Tibial nerve (tissue), 4 donors: ENCODE data around the gene KIAA1217. TPM values are rescaled to one million over a fixed set of nuclear protein-coding genes. Genes with fewer than 3 reads are reported as not detected.
A peak's percentile ranks its signal among the peaks of the same experiment; 100 is the strongest.

Experiments used
- DNase-seq, 2 donors: peaks; one replicate each; pipeline ENCODE4 v3.0.0-alpha.2; 2019; ENCODE audit warnings: low spot score in 2 of 2
- H3K27ac ChIP-seq, 4 donors: fragments of 200-600 bp; sonication (generic) in 3 of 4; one replicate each; pipeline ENCODE4 v1.5.1; 2017 to 2019; ENCODE audit warnings: mild to moderate bottlenecking in 1 of 4
- H3K27me3 ChIP-seq, 2 donors: fragments of 200-600 bp; sonication (generic) in 1 of 2; one replicate each; pipeline versions ENCODE4 v1.5.1 to v1.6.0; 2017 to 2019
- H3K36me3 ChIP-seq, 3 donors: fragments of 200-600 bp; sonication (generic); one replicate each; pipeline ENCODE4 v1.5.1; 2018 to 2019
- H3K4me1 ChIP-seq, 4 donors: fragments of 200-600 bp; sonication (generic) in 3 of 4; one replicate each; pipeline ENCODE4 v1.5.1; 2017 to 2019
- H3K4me3 ChIP-seq, 4 donors: fragments of 200-600 bp; sonication (generic) in 3 of 4; one replicate each; pipeline ENCODE4 v1.5.1; 2017 to 2019; ENCODE audit warnings: mild to moderate bottlenecking in 1 of 4, moderate library complexity in 1 of 4
- H3K9me3 ChIP-seq, 4 donors: fragments of 200-600 bp; sonication (generic) in 3 of 4; one replicate each; pipeline ENCODE4 v1.5.1; 2017 to 2019
- EP300 ChIP-seq, 2 donors: sonication (generic); formaldehyde crosslinking; IDR thresholded peaks; one replicate each; pipeline ENCODE4 v1.6.1; 2017; ENCODE audit warnings: antibody characterized with exemption in 2 of 2, mild to moderate bottlenecking in 1 of 2
- POLR2A ChIP-seq, 2 donors: fragments of 450-650 bp; IDR thresholded peaks; one replicate each; pipeline ENCODE4 v1.6.1; 2017; ENCODE audit warnings: antibody characterized with exemption in 2 of 2, mild to moderate bottlenecking in 2 of 2, moderate library complexity in 2 of 2
- WGBS, 2 donors: methylation state at CpG; one replicate each; pipeline ENCODE4 v1.1.5; 2018; 5-methylcytosine and 5-hydroxymethylcytosine counted together
- total RNA-seq, 4 donors: library from RNA; depleted of rRNA; stranded (reverse); fragments of >200 nt; gene quantifications; one replicate each; pipeline ENCODE4 v1.1.0, GENCODE V29; 2016
- TF ChIP-seq, protein P1 (sequence below), 5 experiments: fragments of 200-600 bp in 3 of 5; fragments of 450-650 bp in 2 of 5; sonication (generic) in 3 of 5; IDR thresholded peaks; one replicate each; pipeline ENCODE4 v1.5.1; 2016 to 2019; ENCODE audit warnings: antibody characterized with exemption in 5 of 5, mild to moderate bottlenecking in 3 of 5, moderate library complexity in 2 of 5

KIAA1217 gene
- total RNA-seq, 4 donors from 2014 or later: 38.5 to 88.1 (median 58.3) TPM

DNA sequence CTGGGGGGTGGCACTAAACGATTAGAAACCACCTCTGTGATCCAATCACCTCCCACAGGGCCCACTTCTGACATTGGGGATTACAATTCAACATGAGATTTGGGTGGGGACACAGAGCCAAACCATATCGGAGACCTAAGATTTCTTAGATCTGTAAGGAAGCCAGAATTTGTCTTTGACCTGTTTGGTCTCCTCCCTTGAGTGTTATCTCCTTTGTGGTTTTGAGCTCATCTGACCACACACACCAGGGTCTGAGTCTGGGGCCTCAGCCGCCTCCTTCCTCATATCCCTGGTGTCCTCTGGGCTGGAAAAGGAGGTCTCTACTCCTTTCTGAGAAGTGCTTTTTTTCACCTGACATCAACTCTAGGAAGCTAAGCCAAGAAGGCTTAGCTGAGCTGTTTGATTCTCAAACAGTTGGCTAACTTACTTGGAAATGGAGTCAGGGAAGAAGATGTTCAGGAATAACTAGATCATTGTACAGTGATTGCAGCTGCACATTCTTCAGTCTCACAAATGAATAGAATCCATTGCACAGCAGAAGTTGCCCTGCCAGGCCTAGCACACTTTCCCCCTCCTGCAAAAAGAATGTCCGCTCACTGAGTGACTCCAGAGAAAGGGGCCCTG lies 347.3 kb downstream of the KIAA1217 start:
- no peak for DNase-seq
- H3K4me1 ChIP-seq: peaks cover 0 to 13% (median 0%) of the 10 kb centered on the region in 4 donors
- WGBS, 2 donors: 65 to 71% methylated on average over 4 of the region's 4 CpGs
- no peak overlapping the region for H3K27ac ChIP-seq
- no peak overlapping the region for H3K4me3 ChIP-seq
- H3K36me3 ChIP-seq: no peaks in the 10 kb centered on the region
- no peaks in the 10 kb centered on the region for H3K27me3 ChIP-seq
- H3K9me3 ChIP-seq: peaks cover 0 to 4% (median 0%) of the 10 kb centered on the region in 4 donors
- TF ChIP-seq, protein P1, sequence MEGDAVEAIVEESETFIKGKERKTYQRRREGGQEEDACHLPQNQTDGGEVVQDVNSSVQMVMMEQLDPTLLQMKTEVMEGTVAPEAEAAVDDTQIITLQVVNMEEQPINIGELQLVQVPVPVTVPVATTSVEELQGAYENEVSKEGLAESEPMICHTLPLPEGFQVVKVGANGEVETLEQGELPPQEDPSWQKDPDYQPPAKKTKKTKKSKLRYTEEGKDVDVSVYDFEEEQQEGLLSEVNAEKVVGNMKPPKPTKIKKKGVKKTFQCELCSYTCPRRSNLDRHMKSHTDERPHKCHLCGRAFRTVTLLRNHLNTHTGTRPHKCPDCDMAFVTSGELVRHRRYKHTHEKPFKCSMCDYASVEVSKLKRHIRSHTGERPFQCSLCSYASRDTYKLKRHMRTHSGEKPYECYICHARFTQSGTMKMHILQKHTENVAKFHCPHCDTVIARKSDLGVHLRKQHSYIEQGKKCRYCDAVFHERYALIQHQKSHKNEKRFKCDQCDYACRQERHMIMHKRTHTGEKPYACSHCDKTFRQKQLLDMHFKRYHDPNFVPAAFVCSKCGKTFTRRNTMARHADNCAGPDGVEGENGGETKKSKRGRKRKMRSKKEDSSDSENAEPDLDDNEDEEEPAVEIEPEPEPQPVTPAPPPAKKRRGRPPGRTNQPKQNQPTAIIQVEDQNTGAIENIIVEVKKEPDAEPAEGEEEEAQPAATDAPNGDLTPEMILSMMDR (IDR thresholded peaks at IDR 0.05): no peak
- no peak for TF ChIP-seq EP300 (IDR thresholded peaks at IDR 0.05)
- no peak for TF ChIP-seq POLR2A (IDR thresholded peaks at IDR 0.05)

DNA sequence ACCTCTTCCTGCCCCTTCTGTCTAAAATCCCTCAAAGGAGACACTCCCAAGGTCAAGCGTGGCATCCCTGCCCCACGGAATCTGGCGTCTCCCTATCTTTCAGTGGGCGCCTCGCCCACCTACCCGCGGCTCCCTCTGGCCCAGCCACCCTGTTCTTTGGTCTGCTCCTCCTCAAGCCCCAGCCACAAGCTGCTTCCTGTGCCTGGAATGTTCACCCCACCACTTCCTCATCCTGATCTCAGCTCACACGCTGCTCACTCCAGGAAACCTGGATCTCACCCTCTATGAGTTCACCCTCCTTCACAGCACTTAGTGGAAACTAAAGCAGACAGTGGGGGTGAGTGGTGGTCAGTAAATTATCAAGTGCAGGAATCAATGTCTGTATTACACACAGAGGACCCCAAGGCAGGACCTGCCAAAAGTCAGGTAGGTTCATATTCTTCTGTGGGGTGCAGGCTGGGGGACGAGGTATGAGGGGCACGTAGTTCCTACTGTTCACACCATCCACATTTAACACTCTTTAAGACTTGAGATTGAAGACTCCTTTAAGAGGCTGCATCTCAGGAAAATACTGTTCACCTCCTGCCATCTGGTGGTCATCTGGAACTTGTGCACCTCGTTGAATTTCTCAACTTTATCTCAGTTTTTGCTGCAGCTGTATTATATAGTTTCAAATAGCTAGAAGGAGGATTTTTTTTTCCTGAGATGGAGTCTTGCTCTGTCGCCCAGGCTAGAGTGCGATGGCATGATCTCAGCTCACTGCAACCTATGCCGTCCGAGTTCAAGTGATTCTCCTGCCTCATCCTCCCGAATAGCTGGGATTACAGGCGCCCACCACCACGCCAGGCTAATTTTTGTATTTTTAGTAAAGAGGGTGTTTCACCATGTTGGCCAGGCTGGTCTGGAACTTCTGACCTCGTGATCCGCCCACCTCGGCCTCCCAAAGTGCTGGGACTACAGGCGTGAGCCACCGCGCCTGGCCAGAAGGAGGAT lies 348.1 kb downstream of the KIAA1217 start:
- TF ChIP-seq EP300 (IDR thresholded peaks at IDR 0.05) (no peak), POLR2A (IDR thresholded peaks at IDR 0.05) (no peak)
- TF ChIP-seq, protein P1 (IDR thresholded peaks at IDR 0.05): peak; percentile 46 to 71 (median 64)
- H3K36me3 ChIP-seq: no peaks in the 10 kb centered on the region
- no peaks in the 10 kb centered on the region for H3K27me3 ChIP-seq
- 54% methylated on average over 24 of the region's 24 CpGs for WGBS, 2 donors
- H3K4me1 ChIP-seq: peaks cover 0 to 13% (median 0%) of the 10 kb centered on the region in 4 donors
- H3K9me3 ChIP-seq: peaks cover 0 to 4% (median 0%) of the 10 kb centered on the region in 4 donors
- no peak overlapping the region for H3K4me3 ChIP-seq
- DNase-seq: no peak
- H3K27ac ChIP-seq: no peak overlapping the region

DNA sequence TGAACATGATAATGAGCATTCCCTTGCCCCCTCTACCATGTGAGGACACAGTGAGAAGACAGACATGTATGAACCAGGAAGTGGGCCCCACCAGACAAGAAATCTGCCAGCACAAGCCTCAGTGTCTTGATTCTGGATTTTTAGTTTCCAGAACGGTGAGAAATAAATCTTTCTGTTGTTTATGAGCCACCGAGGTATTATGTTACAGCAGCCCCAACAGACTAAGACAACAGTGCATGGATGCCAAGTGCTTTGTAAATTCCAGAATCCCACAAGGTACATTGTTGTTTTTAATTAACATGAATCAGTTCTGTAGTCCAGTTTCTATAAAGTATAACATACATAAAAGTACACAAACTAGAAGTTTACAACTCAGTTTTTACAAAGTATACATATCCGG lies 352.5 kb downstream of the KIAA1217 start:
- TF ChIP-seq EP300 (IDR thresholded peaks at IDR 0.05) (no peak), POLR2A (IDR thresholded peaks at IDR 0.05) (no peak)
- Histone ChIP-seq H3K27me3 (no peaks in the 10 kb centered on the region), H3K4me1 (peaks cover 0 to 9% (median 0%) of the 10 kb centered on the region in 4 donors), H3K36me3 (no peaks in the 10 kb centered on the region), H3K4me3 (no peak overlapping the region), H3K9me3 (peaks cover 0 to 4% (median 0%) of the 10 kb centered on the region in 4 donors), H3K27ac (no peak overlapping the region)
- WGBS, 2 donors: 60 to 67% methylated on average over 3 of the region's 3 CpGs
- DNase-seq: no peak

DNA sequence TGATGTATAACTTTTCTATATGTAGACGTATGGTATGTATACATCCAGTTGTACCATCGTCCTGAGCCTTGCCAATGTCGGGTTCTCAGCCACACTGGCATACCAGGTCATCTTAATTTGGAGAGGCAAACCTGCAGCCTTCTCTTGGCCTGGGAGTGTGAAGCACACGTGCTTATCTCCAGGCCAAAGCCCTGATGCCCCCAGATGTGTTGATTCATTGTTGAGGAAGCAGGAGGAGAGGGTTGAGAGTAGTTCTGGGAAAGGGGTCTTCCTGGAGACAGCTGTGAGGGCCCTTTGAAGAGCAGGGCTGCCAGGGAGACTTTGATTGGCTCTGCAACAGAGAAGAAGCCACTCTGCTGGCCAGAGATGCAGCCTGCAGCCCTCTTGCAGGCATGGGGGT lies 359.1 kb downstream of the KIAA1217 start:
- TF ChIP-seq POLR2A (IDR thresholded peaks at IDR 0.05) (no peak), EP300 (IDR thresholded peaks at IDR 0.05) (no peak)
- TF ChIP-seq, protein P1 (IDR thresholded peaks at IDR 0.05): no peak
- DNase-seq: no peak
- no peaks in the 10 kb centered on the region for H3K4me1 ChIP-seq
- H3K9me3 ChIP-seq: no peaks in the 10 kb centered on the region
- no peaks in the 10 kb centered on the region for H3K27me3 ChIP-seq
- H3K27ac ChIP-seq: no peak overlapping the region
- H3K36me3 ChIP-seq: no peaks in the 10 kb centered on the region
- 63 to 77% methylated on average over 4 of the region's 4 CpGs for WGBS, 2 donors
- H3K4me3 ChIP-seq: no peak overlapping the region

DNA sequence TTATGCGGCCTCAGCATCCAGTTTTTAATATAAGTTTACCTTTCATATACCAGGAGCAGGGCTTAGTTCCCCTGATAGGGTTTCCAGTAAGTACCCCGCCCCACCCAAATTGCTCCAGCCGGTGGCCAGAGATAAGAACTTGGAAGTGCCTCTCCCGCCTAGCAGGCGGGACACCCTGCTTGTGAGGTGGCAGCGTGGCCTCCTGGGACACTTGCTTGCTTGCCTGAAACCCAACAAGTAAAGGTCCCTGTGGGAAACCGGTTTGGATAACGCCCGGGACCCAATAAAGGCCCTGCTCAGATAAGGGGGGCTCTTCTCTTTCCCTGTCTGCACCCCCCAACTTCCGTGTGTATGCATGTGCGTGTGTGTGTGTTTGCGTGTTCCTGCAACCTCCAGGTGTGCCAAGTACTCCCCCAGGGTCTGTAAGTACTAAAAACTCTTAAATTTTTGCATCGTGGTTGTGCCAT lies 360.4 kb downstream of the KIAA1217 start:
- no peak for DNase-seq
- no peak overlapping the region for H3K4me3 ChIP-seq
- WGBS, 2 donors: 86 to 90% methylated on average over 13 of the region's 13 CpGs
- H3K36me3 ChIP-seq: no peaks in the 10 kb centered on the region
- no peak overlapping the region for H3K27ac ChIP-seq
- no peaks in the 10 kb centered on the region for H3K27me3 ChIP-seq
- H3K9me3 ChIP-seq: no peaks in the 10 kb centered on the region
- H3K4me1 ChIP-seq: no peaks in the 10 kb centered on the region
- no peak for TF ChIP-seq EP300 (IDR thresholded peaks at IDR 0.05)
- TF ChIP-seq POLR2A (IDR thresholded peaks at IDR 0.05): no peak
- TF ChIP-seq, protein P1 (IDR thresholded peaks at IDR 0.05): no peak
